A549 (cell line): ENCODE results near the gene FHIT. TPM values are rescaled to one million over a fixed set of nuclear protein-coding genes. Genes with fewer than 3 reads are reported as not detected.

Experiments used
- ATAC-seq, 2 experiments: fragments of 200-7000 bp in 1 of 2; fragments of >200 bp in 1 of 2; cut with Nextera tagmentation in 1 of 2; cut with Tn5 transposase in 1 of 2; 3 replicates each; pipeline versions ENCODE4 v1.8.0 to v1.9.1; 2018 to 2020; ENCODE audit warnings: mild to moderate bottlenecking in 1 of 2, moderate library complexity in 1 of 2
- CTCF ChIA-PET: fragments of 300-600 bp; sonication (Branson Sonifier 250); formaldehyde crosslinking; extraction: SDS; loops from one replicate; lab custom pipeline; 2021; ENCODE audit warnings: antibody characterized with exemption, inconsistent platforms; lab: Yijun Ruan, JAX
- POLR2A ChIA-PET: fragments of 350-600 bp; formaldehyde crosslinking; extraction: SDS; loops from one replicate; lab custom pipeline; 2021; ENCODE audit warnings: antibody characterized with exemption, inconsistent platforms; lab: Yijun Ruan, JAX
- DNase-seq, 2 experiments: peaks; one replicate each; pipeline versions ENCODE4 v3.0.0 to v3.0.0-alpha.2; 2011 to 2016; ENCODE audit warnings: low read depth in 1 of 2, low spot score in 1 of 2
- FAIRE-seq: peaks from 2 replicates; lab custom pipeline; 2011; peaks lifted over from hg19 to GRCh38; lab: Jason Lieb, UNC
- H3K27ac ChIP-seq, 2 experiments: fragments of >200 bp; sonication (Bioruptor Twin); formaldehyde crosslinking; 3 replicates each; pipeline ENCODE4 v1.5.1; 2016 to 2017
- H3K4me1 ChIP-seq: fragments of >200 bp; sonication (Bioruptor Twin); formaldehyde crosslinking; 3 replicates; pipeline ENCODE4 v1.6.1; 2016
- H3K4me2 ChIP-seq: fragments of >200 bp; sonication (Bioruptor Twin); formaldehyde crosslinking; 3 replicates; pipeline ENCODE4 v1.6.1; 2016
- H3K4me3 ChIP-seq: fragments of >200 bp; sonication (Bioruptor Twin); formaldehyde crosslinking; 3 replicates; pipeline ENCODE4 v1.5.1; 2016
- H3K9me3 ChIP-seq: fragments of >200 bp; sonication (Bioruptor Twin); formaldehyde crosslinking; 3 replicates; pipeline ENCODE4 v1.6.1; 2016
- ATOH8 ChIP-seq: fragments of 250-450 bp; sonication (Bioruptor Pico); IDR thresholded peaks from 2 replicates; pipeline ENCODE4 v1.5.0; 2020; ENCODE audit warnings: low read depth, mild to moderate bottlenecking, moderate library complexity
- BHLHE40 ChIP-seq: IDR thresholded peaks from 2 replicates; pipeline ENCODE4 v1.6.1; 2012; ENCODE audit warnings: low read depth, low read length, inconsistent platforms
- CHD2 ChIP-seq: fragments of 150-350 bp; IDR thresholded peaks from 2 replicates; pipeline ENCODE4 v1.6.1; 2014; ENCODE audit warnings: low read length; ENCODE audit not compliant: partially characterized antibody
- CHD4 ChIP-seq: fragments of 200-600 bp; sonication (generic); IDR thresholded peaks from 2 replicates; pipeline ENCODE4 v1.6.1; 2016; ENCODE audit warnings: antibody characterized with exemption, mild to moderate bottlenecking, borderline replicate concordance
- EHF ChIP-seq: fragments of 250-450 bp; sonication (Bioruptor Pico); IDR thresholded peaks from 2 replicates; pipeline ENCODE4 v1.5.0; 2020; ENCODE audit warnings: mild to moderate bottlenecking
- ESRRA ChIP-seq: fragments of 150-350 bp; IDR thresholded peaks from 2 replicates; pipeline ENCODE4 v1.6.1; 2014; ENCODE audit warnings: mild to moderate bottlenecking, low read length, borderline replicate concordance
- FOSB ChIP-seq: fragments of 250-450 bp; sonication (Bioruptor Pico); IDR thresholded peaks from 2 replicates; pipeline ENCODE4 v1.5.0; 2020; ENCODE audit warnings: mild to moderate bottlenecking, moderate library complexity
- FOSL2 ChIP-seq, 2 experiments: fragments of 450-650 bp in 1 of 2; fragments of >200 bp in 1 of 2; sonication (Bioruptor Twin) in 1 of 2; formaldehyde crosslinking; IDR thresholded peaks; 2 replicates each; pipeline versions ENCODE4 v1.5.0 to v1.6.1; 2016 to 2020; ENCODE audit warnings: mild to moderate bottlenecking in 1 of 2, moderate library complexity in 1 of 2
- FOXS1 ChIP-seq: fragments of 250-450 bp; sonication (Bioruptor Pico); IDR thresholded peaks from 2 replicates; pipeline ENCODE4 v1.5.0; 2020; ENCODE audit warnings: mild to moderate bottlenecking, moderate library complexity
- HDAC2 ChIP-seq: fragments of 200-600 bp; sonication (generic); IDR thresholded peaks from 2 replicates; pipeline ENCODE4 v1.6.1; 2016
- HES2 ChIP-seq: fragments of >200 bp; sonication (Bioruptor Twin); formaldehyde crosslinking; IDR thresholded peaks from 2 replicates; pipeline ENCODE4 v1.6.1; 2016
- HEYL ChIP-seq: fragments of 250-450 bp; sonication (Bioruptor Pico); IDR thresholded peaks from 2 replicates; pipeline ENCODE4 v1.8.0; 2021; ENCODE audit warnings: mild to moderate bottlenecking, moderate library complexity
- HOXA7 ChIP-seq: fragments of 250-450 bp; sonication (Bioruptor Pico); IDR thresholded peaks from 2 replicates; pipeline ENCODE4 v1.5.0; 2020; ENCODE audit warnings: mild to moderate bottlenecking, moderate library complexity
- JUN ChIP-seq, 2 experiments: fragments of >200 bp; sonication (Bioruptor Twin); formaldehyde crosslinking; IDR thresholded peaks; 2 replicates in 1 of 2; 3 replicates in 1 of 2; pipeline ENCODE4 v1.6.1; 2016 to 2017
- KDM1A ChIP-seq: fragments of 200-600 bp; sonication (generic); IDR thresholded peaks from 2 replicates; pipeline ENCODE4 v1.6.1; 2016; ENCODE audit warnings: low read depth, mild to moderate bottlenecking
- MAZ ChIP-seq: fragments of 150-350 bp; IDR thresholded peaks from 2 replicates; pipeline ENCODE4 v1.6.1; 2014; ENCODE audit warnings: antibody characterized with exemption, low read depth, low read length, borderline replicate concordance
- MYC ChIP-seq: IDR thresholded peaks from 2 replicates; pipeline ENCODE4 v1.6.1; 2012; ENCODE audit warnings: mild to moderate bottlenecking, inconsistent platforms, low read length, improper control_type of control experiment, borderline replicate concordance
- NPAS2 ChIP-seq: fragments of 250-450 bp; sonication (Bioruptor Pico); IDR thresholded peaks from 2 replicates; pipeline ENCODE4 v1.8.0; 2022; ENCODE audit warnings: mild to moderate bottlenecking, moderate library complexity, borderline replicate concordance
- NR3C1 ChIP-seq: fragments of >200 bp; sonication (Bioruptor Twin); formaldehyde crosslinking; IDR thresholded peaks from 3 replicates; pipeline ENCODE4 v1.6.1; 2017
- POLR2A ChIP-seq: IDR thresholded peaks from 2 replicates; pipeline ENCODE4 v1.6.1; 2012; ENCODE audit warnings: mild to moderate bottlenecking, low read length
- RARB ChIP-seq: fragments of 250-450 bp; sonication (Bioruptor Pico); IDR thresholded peaks from 2 replicates; pipeline ENCODE4 v1.8.0; 2021; ENCODE audit warnings: mild to moderate bottlenecking, moderate library complexity
- REST ChIP-seq: fragments of 200-600 bp; sonication (generic); IDR thresholded peaks from 2 replicates; pipeline ENCODE4 v1.6.1; 2016; ENCODE audit warnings: antibody characterized with exemption, mild to moderate bottlenecking, moderate library complexity
- SREBF2 ChIP-seq: fragments of 450-650 bp; IDR thresholded peaks from 2 replicates; pipeline ENCODE4 v1.6.1; 2014; ENCODE audit warnings: mild to moderate bottlenecking, moderate library complexity
- TFCP2L1 ChIP-seq: fragments of 250-450 bp; sonication (Bioruptor Pico); IDR thresholded peaks from 2 replicates; pipeline ENCODE4 v1.5.0; 2021; ENCODE audit warnings: mild to moderate bottlenecking
- ZC3H11A ChIP-seq: fragments of 450-650 bp; IDR thresholded peaks from 2 replicates; pipeline ENCODE4 v1.6.1; 2014; ENCODE audit warnings: antibody characterized with exemption, mild to moderate bottlenecking
- ZFP36 ChIP-seq: fragments of 450-650 bp; IDR thresholded peaks from 2 replicates; pipeline ENCODE4 v1.6.1; 2014; ENCODE audit warnings: borderline replicate concordance; ENCODE audit not compliant: partially characterized antibody
- ZNF302 ChIP-seq: fragments of 250-450 bp; sonication (Bioruptor Pico); IDR thresholded peaks from 2 replicates; pipeline ENCODE4 v1.9.0; 2021; ENCODE audit warnings: inconsistent platforms, mild to moderate bottlenecking, moderate library complexity
- ZSCAN20 ChIP-seq: fragments of 250-450 bp; sonication (Bioruptor Pico); IDR thresholded peaks from 2 replicates; pipeline ENCODE4 v1.8.0; 2022; ENCODE audit warnings: mild to moderate bottlenecking, moderate library complexity
- WGBS: methylation state at CpG from one replicate; pipeline ENCODE4 v1.1.6; 2017; ENCODE audit errors: missing lambda C conversion rate; 5-methylcytosine and 5-hydroxymethylcytosine counted together
- polyA plus RNA-seq, 4 experiments: library from polyadenylated mRNA; depleted of rRNA in 3 of 4; stranded (reverse); fragments of >200 nt; fragmentation: RNase III in 1 of 4; extraction: RNeasy Plus Mini Kit Qiagen cat#74134 plus additional on column Dnase treatment in 1 of 4; gene quantifications; 2 replicates in 3 of 4; 3 replicates in 1 of 4; pipeline ENCODE4 v1.2.3, GENCODE V29; 2011 to 2017

The FHIT gene
- polyA plus RNA-seq, 2 of the 4 experiments (the other 2 are of a cell fraction), result 0.76 to 0.92 TPM

GRCh38 chr3:61015859-61016258 is 235.4 kb downstream of the FHIT start:
- Histone ChIP-seq H3K9me3 (no peaks in the 10 kb centered on the region), H3K4me3 (no peak overlapping the region), H3K4me1 (no peaks in the 10 kb centered on the region), H3K4me2 (no peak overlapping the region), H3K27ac (no peak overlapping the region)
- ChIA-PET CTCF (no interaction called here), POLR2A (no interaction called here)
- 64% methylated on average over 1 of the region's 1 CpG for WGBS
- TF ChIP-seq ZFP36, result no peak
- no peak for TF ChIP-seq HEYL (CRISPR knock-in tag)
- no peak for TF ChIP-seq SREBF2
- TF ChIP-seq FOXS1, result no peak
- TF ChIP-seq RARB (CRISPR knock-in tag), result no peak
- no peak for TF ChIP-seq CHD2
- TF ChIP-seq REST, result no peak
- TF ChIP-seq EHF (CRISPR knock-in tag), result no peak
- TF ChIP-seq HDAC2, result no peak
- no peak for TF ChIP-seq TFCP2L1 (CRISPR knock-in tag)
- no peak for TF ChIP-seq BHLHE40
- DNase-seq (no peak), FAIRE-seq (no peak), ATAC-seq (no peak)

GRCh38 chr3:61015408-61015807 is 235.8 kb downstream of the FHIT start:
- no peak overlapping the region for H3K27ac ChIP-seq
- DNase-seq (no peak), FAIRE-seq (no peak), ATAC-seq (no peak)
- CTCF ChIA-PET, result no interaction called here
- no peaks in the 10 kb centered on the region for H3K9me3 ChIP-seq
- TF ChIP-seq NR3C1 (no peak), ZNF302 (CRISPR knock-in tag) (no peak), HES2 (no peak), FOSL2 (IDR thresholded peaks at IDR 0.05) (no peak), FOSL2 (CRISPR knock-in tag; IDR thresholded peaks at IDR 0.05) (no peak), HDAC2 (no peak), ZC3H11A (no peak), NPAS2 (no peak), EHF (CRISPR knock-in tag) (no peak), ESRRA (no peak), MYC (no peak), KDM1A (no peak), FOSB (no peak), BHLHE40 (no peak), ATOH8 (CRISPR knock-in tag) (no peak), MAZ (no peak), ZSCAN20 (CRISPR knock-in tag) (no peak), POLR2A (no peak), HOXA7 (CRISPR knock-in tag) (no peak), CHD4 (no peak), JUN (IDR thresholded peaks at IDR 0.05) (no peak)
- POLR2A ChIA-PET, result no interaction called here
- no peak overlapping the region for H3K4me2 ChIP-seq
- H3K4me1 ChIP-seq, result no peaks in the 10 kb centered on the region
- 40% methylated on average over 2 of the region's 2 CpGs for WGBS
- no peak overlapping the region for H3K4me3 ChIP-seq
